Spleen (tissue), 11 donors: Measurements from ENCODE around the gene CTDP1. TPM values are rescaled to one million over a fixed set of nuclear protein-coding genes. Genes with fewer than 3 reads are reported as not detected.

Experiments
- DNase-seq: peaks from one replicate; pipeline ENCODE4 v3.0.0-alpha.2; 2020
- H3K27ac ChIP-seq, 8 donors: fragments of 200-600 bp; sonication (generic) in 7 of 8; 1 replicate in 4 of 8; 2 replicates in 4 of 8; pipeline versions ENCODE4 v1.5.0 to v1.8.0; 2016 to 2021; ENCODE audit warnings: inconsistent platforms in 4 of 8, mild to moderate bottlenecking in 4 of 8, moderate library complexity in 1 of 8
- H3K27me3 ChIP-seq, 7 donors: fragments of 200-600 bp; sonication (generic) in 6 of 7; replicated peaks in 1 of 7; 1 replicate in 4 of 7; 2 replicates in 3 of 7; pipeline versions ENCODE4 v1.5.0 to v1.8.0; 2016 to 2021; ENCODE audit warnings: inconsistent platforms in 3 of 7, mild to moderate bottlenecking in 1 of 7
- H3K36me3 ChIP-seq, 6 donors: fragments of 200-600 bp; sonication (generic) in 5 of 6; 1 replicate in 4 of 6; 2 replicates in 2 of 6; pipeline versions ENCODE4 v1.5.0 to v1.8.0; 2016 to 2021; ENCODE audit warnings: inconsistent platforms in 2 of 6
- H3K4me1 ChIP-seq, 6 donors: fragments of 200-600 bp; sonication (generic) in 5 of 6; 1 replicate in 3 of 6; 2 replicates in 3 of 6; pipeline versions ENCODE4 v1.5.0 to v1.8.0; 2016 to 2021; ENCODE audit warnings: inconsistent platforms in 3 of 6
- H3K4me3 ChIP-seq, 8 donors: fragments of 200-600 bp; sonication (generic) in 7 of 8; 1 replicate in 4 of 8; 2 replicates in 4 of 8; pipeline versions ENCODE4 v1.5.0 to v1.8.0; 2016 to 2021; ENCODE audit warnings: inconsistent platforms in 4 of 8, mild to moderate bottlenecking in 4 of 8, moderate library complexity in 2 of 8
- H3K9me3 ChIP-seq, 8 donors: fragments of 200-600 bp; sonication (generic) in 7 of 8; 1 replicate in 4 of 8; 2 replicates in 4 of 8; pipeline versions ENCODE4 v1.5.0 to v1.8.0; 2016 to 2021; ENCODE audit warnings: inconsistent platforms in 4 of 8
- CTCF ChIP-seq, 11 experiments: fragments of 200-600 bp in 7 of 11; fragments of 450-650 bp in 4 of 11; sonication (generic) in 4 of 11; IDR thresholded peaks in 8 of 11; conservative IDR thresholded peaks in 3 of 11; 1 replicate in 7 of 11; 2 replicates in 4 of 11; pipeline versions ENCODE4 v1.4.0 to v1.8.0; 2016 to 2021; ENCODE audit warnings: antibody characterized with exemption in 11 of 11, inconsistent platforms in 4 of 11, mild to moderate bottlenecking in 1 of 11
- POLR2A ChIP-seq, 3 donors: fragments of 450-650 bp; IDR thresholded peaks; one replicate each; pipeline ENCODE4 v1.5.1; 2017; ENCODE audit warnings: antibody characterized with exemption in 3 of 3, mild to moderate bottlenecking in 1 of 3
- POLR2AphosphoS5 ChIP-seq, 3 donors: sonication (generic); formaldehyde crosslinking; IDR thresholded peaks; one replicate each; pipeline ENCODE4 v1.5.1; 2017; ENCODE audit warnings: antibody characterized with exemption in 3 of 3
- WGBS, 5 donors: extraction: QIAGEN DNeasy Blood & Tissue Kit in 3 of 5; methylation state at CpG; one replicate each; pipeline versions ENCODE4 v1.1.5 to v1.1.7; 2013 to 2018; 5-methylcytosine and 5-hydroxymethylcytosine counted together
- intact Hi-C: fragments of 100-400 bp; cut with DNase I; formaldehyde crosslinking; loops from one replicate; pipeline ENCODE4 v1.15.0; 2023; ENCODE audit warnings: low total_unique reads
- polyA plus RNA-seq, 3 donors: library from polyadenylated mRNA; stranded (reverse); fragments of 200-250 nt; gene quantifications; one replicate each; pipeline ENCODE4 v1.2.1, GENCODE V29; 2013
- total RNA-seq, 7 donors: library from RNA; depleted of rRNA in 3 of 7; stranded (reverse); fragments of >200 nt in 3 of 7; fragmentation: NEBNext Ultra II Directional in 4 of 7; extraction: Animal tissue kit (Norgen Biotek cat#: 25700) in 4 of 7; gene quantifications; one replicate each; pipeline versions ENCODE4 v1.1.0 to v1.2.1, GENCODE V29; 2016 to 2021
- donor health status: healthy with polysubstance abuse.
- donor health status: DM: no; HTN: no; CAD: no; lungs with moderate emphysema.
- donor health status: DM: no; HTN: no; CAD: no.
- donor health status: Bipolar disorder and iron deficiency.
- donor health status: healthy.
- donor health status: DM: no; HTN: no; CAD: no.
- donor health status: DM: yes; HTN: yes; CAD: no.

CTDP1 gene
- total and polyA plus RNA-seq, 10 donors = 13.6 to 54.6 (median 28.6) TPM

GRCh38 chr18:79662439-79662838 lies 17.2 kb upstream of the CTDP1 start:
- peaks cover 0 to 4% (median 0%) of the 10 kb centered on the region in 7 donors for H3K27me3 ChIP-seq

GRCh38 chr18:79664525-79665125 lies 15.0 kb upstream of the CTDP1 start:
- intact Hi-C loops = no loop called here
- H3K4me3 ChIP-seq = no peak overlapping the region
- peaks cover 0 to 4% (median 0%) of the 10 kb centered on the region in 7 donors for H3K27me3 ChIP-seq
- no peak for DNase-seq
- H3K9me3 ChIP-seq = peaks cover 0 to 4% (median 0%) of the 10 kb centered on the region in 8 donors
- no peak overlapping the region for H3K27ac ChIP-seq
- no peaks in the 10 kb centered on the region for H3K4me1 ChIP-seq
- TF ChIP-seq POLR2A (IDR thresholded peaks at IDR 0.05) = no peak
- no peaks in the 10 kb centered on the region for H3K36me3 ChIP-seq
- 69 to 86% (median 80%) methylated on average over 3 of the region's 3 CpGs for WGBS, 5 donors

More at GRCh38 chr18:79662439-79662838, 17.2 kb upstream of the CTDP1 start:
- H3K4me1 ChIP-seq = no peaks in the 10 kb centered on the region
- no peaks in the 10 kb centered on the region for H3K36me3 ChIP-seq
- 74 to 100% (median 94%) methylated on average over 1 of the region's 1 CpG for WGBS, 5 donors
- TF ChIP-seq POLR2A (IDR thresholded peaks at IDR 0.05) (no peak), CTCF (IDR thresholded peaks at IDR 0.05 in 8 of 11, conservative IDR thresholded peaks at IDR 0.05 in 3 of 11) (no peak), POLR2AphosphoS5 (IDR thresholded peaks at IDR 0.05) (no peak)
- no peak overlapping the region for H3K4me3 ChIP-seq
- H3K9me3 ChIP-seq = no peaks in the 10 kb centered on the region
- intact Hi-C loops = no loop called here
- DNase-seq = no peak
- no peak overlapping the region for H3K27ac ChIP-seq

DNA sequence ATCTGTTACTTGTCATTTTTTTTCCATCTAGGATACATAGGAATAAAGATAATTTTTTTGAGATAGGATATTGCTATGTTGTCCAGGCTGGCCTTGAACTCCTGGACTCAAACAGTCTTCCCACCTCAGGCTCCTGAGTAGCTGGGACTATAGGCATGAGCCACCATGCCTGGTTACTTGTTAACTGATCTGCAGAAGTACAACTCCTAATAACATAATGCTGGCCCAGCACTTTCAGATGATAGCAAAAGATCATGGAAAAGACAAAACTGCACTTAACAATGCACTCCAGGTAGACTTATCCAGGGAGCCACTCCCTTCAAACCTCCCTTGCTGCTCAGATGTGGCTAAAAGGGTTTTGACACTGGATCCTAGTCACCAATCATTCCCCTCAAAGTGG lies 11.4 kb upstream of the CTDP1 start:
- intact Hi-C loops = no loop called here
- Histone ChIP-seq H3K27me3 (no peaks in the 10 kb centered on the region), H3K9me3 (peaks cover 0 to 4% (median 0%) of the 10 kb centered on the region in 8 donors), H3K27ac (no peak overlapping the region), H3K4me1 (no peaks in the 10 kb centered on the region), H3K36me3 (no peaks in the 10 kb centered on the region), H3K4me3 (no peak overlapping the region)
- no peak for DNase-seq
- TF ChIP-seq POLR2A (IDR thresholded peaks at IDR 0.05) (no peak), POLR2AphosphoS5 (IDR thresholded peaks at IDR 0.05) (no peak), CTCF (IDR thresholded peaks at IDR 0.05 in 8 of 11, conservative IDR thresholded peaks at IDR 0.05 in 3 of 11) (no peak)

- TF ChIP-seq POLR2AphosphoS5 (IDR thresholded peaks at IDR 0.05) = no peak
- no peak for TF ChIP-seq CTCF (IDR thresholded peaks at IDR 0.05 in 8 of 11, conservative IDR thresholded peaks at IDR 0.05 in 3 of 11)
- no peak for TF ChIP-seq POLR2A (IDR thresholded peaks at IDR 0.05)
- Histone ChIP-seq H3K9me3 (peaks cover 0 to 4% (median 0%) of the 10 kb centered on the region in 8 donors), H3K4me3 (no peak overlapping the region), H3K36me3 (peaks cover 0 to 22% (median 0%) of the 10 kb centered on the region in 6 donors), H3K4me1 (peaks cover 3 to 14% (median 9%) of the 10 kb centered on the region in 6 donors), H3K27me3 (no peaks in the 10 kb centered on the region), H3K27ac (no peak overlapping the region)
- intact Hi-C loops = no loop called here
- WGBS, 5 donors = 91 to 93% (median 92%) methylated on average over 19 of the region's 19 CpGs
- no peak for DNase-seq
Measured at GRCh38 chr18:79672490-79673276, 6.9 kb upstream of the CTDP1 start.
